Head of caudate nucleus (tissue), 42 donors: ENCODE data around the gene C11orf97.

Experiments used
- DNase-seq, 42 donors: peaks; one replicate each; pipeline versions ENCODE4 v3.0.0 to v3.0.0-alpha.2; 2020 to 2021; ENCODE audit warnings: mixed read lengths in 7 of 42
- intact Hi-C: fragments of 100-400 bp; cut with DNase I; formaldehyde crosslinking; loops from one replicate; pipeline ENCODE4 v1.15.0; 2022

Gene C11orf97

DNA sequence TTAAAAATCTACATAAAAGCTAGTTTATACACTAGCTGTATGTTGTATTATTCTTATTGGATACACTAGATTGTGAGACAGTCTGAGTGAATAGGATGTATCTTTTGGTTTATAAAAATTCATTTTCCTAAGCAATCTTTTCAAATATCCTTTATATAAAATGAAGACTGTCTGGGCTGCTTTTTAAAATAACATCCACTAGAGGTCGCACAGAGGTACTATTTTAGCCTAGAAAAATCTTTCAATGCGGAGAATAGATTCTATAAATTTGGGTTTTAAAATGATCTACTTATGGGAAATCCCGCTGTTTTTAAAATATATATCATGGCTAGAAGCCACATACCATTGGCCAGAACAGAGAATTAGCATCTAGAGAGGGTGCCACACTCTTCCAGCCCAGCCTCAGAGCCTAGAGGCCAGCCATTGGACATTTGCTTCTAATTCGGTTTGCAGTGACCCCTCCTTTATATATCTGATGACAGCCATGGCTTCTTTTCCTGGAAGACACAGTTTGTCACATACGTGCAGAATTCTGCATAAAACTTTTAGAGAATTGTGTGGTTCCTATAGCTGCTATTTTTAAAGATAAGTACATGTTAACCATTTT is 7.3 kb downstream of the C11orf97 start:
- intact Hi-C loops, result loop anchor here (5.0 kb wide), 1 partner anchor 83 kb away; no protein-coding TSS in a partner anchor
- DNase-seq, result peak in 5 of 42 donors; percentile 18 to 66 (median 30)

DNA sequence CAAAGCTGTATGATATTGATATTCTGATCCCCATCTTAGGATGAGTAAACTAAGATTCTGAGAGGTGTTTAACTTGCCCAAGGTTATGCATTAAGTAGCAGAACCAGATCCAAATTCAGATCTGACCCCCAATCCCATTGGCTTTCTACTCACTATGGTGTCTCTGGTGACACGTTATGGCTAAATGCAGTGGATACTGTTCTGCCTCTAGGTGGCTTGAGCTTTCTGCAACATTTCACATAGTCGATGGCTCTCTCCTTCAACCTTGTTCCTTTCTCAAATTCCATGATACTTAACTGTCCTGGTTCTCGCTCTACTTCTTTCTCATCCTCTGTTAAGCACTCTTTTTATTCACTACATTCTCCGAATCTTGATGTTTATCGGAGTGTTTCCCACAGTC is 9.4 kb downstream of the C11orf97 start:
- no peak for DNase-seq
- intact Hi-C loops, result no loop called here

DNA sequence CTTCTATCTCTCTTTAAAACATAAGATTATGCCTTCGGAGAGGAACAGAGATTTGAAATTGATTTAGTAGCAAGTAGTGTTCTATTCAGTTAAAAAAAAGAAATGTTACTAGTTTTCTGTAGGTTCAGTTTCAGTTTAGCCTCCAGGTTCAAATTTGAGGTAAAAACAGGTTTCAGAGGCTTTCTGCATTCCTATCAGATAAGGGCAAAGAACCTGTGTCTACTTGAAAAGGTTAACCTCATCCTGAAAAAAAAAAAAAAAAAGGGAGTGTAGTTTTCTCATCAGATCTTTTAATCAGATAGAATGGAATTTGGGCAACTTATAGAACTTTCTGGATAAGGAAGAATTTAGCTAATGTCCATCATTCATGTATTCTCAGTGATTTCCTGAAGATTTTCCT is 12.1 kb downstream of the C11orf97 start:
- intact Hi-C loops, result no loop called here
- DNase-seq, result no peak

DNA sequence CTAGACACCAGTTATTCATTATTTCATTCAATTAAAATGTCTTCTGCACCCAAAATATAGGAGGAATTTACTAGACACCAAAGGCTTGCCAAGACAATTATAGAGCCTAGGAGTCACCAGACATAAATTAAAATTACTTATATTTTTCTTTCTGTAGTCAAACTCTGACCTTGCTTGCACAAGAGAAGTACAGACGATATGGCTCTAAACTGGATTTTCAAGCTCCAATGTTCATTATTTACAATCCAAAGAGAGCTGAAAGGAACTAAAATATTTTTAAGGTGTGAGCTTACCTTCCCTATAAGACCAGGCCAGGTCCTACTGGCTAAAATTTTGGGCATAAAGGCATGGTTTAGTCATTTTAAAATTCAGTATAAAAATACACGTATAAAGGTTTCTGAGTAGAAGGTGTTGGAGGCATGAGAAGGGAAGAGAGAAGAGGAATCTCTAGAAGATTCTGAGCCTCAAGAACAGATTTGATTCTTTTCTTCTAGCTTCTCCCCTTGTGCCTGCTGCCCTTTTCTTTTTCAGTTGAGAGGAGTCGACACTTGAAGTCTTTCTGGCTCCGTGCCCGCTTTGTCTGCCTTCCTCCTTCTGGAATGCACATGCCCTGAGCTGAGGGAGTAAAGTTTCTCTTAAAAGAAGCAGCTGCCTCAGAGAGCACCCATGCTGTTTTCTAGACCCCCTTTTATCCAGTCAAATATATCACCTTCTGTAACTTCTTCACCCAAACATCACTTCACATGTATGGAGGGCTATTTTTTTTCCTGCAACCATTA is 13.5 kb downstream of the C11orf97 start:
- DNase-seq, result peak in 29 of 42 donors; percentile 23 to 71 (median 47)
- intact Hi-C loops, result no loop called here

DNA sequence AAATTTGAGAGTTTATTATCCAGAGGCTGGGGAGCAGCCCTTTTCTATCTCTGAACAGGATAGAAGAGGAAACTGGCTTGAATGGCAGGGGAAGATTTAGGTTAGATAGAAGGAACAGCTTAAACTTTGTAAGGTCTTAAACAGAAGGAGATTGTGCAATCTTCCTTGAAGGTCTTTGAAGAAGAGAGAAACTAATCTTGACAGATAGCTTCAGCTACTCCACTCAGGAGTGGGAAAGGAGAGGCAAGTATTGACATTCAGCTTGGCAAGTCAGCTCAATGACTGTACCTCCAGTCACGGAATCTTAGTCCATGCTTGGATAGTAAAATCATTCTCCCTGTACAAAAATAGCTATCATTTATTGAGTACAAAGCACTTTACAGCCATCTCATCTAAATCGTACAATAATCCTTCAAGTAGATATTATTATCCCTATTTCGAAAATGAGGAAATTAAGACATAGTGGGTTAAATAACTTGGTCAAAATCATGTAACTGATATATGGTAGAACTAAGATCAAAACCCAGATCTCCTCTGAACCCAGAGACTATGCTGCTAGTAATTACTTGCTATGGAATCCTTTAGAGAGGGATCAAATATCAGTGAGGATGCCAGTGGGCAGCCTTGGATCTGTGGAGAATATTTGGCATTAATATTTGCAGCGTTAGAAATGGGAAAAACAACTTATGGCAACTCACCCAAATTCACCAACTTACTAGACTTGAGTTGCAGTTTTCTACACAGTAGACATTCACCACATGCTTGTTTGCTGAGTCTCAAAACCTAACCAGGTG is 14.6 kb downstream of the C11orf97 start:
- intact Hi-C loops, result no loop called here
- DNase-seq, result no peak

DNA sequence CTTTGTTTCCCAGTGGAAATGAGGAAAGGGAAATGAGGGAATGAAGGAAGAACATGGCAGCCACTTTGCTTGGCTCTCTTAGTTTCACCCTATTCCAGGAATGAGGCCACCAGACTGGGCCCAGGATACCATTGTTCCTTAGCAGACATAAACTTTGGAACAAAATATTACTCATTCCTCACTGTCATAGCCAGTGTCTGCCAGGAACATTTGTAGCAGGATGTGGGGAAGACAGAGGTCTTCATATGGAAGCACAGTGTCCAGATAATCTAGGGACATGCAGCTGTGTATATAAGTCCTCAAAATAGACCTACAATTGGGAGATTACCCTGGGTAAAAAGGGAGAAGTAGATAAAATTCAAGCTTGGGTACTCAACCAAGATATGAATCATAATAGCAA is 16.3 kb downstream of the C11orf97 start:
- intact Hi-C loops, result no loop called here
- no peak for DNase-seq

DNA sequence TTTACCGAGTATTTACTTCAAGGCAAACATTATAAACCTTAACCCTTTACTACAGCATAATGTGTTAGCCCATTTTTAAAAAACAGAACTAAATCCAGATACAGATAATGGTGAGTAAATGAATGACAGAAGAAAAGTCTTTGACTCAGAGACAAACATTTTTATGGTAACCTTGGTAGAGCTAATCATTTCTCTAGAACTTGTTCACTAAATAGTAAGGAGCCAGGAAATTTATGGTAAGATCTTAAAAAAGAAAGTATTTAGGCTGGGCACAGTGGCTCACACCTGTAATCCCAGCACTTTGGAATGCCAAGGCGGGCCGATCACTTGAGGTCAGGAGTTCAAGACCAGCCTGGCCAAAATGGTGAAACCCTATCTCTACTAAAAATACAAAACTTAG is 19.9 kb downstream of the C11orf97 start:
- intact Hi-C loops, result no loop called here
- DNase-seq, result no peak

DNA sequence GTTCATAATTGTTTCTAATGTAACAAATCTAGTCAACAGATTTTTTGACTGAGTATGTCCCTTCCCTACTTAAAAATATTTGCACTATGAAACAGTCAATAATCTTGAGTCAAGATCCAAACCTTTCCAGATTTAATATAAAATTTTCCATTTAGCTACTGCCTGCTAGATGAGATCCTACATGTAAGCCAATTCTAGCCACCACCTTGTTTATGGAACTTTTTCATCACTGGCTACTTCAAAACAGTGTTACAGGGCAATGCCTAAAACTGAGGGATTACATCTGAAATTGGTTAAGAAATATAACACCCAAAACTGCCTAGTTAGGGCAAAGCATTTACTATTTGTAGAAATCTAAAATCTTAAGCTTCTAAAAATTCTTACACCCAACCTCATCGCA is 20.9 kb downstream of the C11orf97 start:
- no peak for DNase-seq
- intact Hi-C loops, result no loop called here

DNA sequence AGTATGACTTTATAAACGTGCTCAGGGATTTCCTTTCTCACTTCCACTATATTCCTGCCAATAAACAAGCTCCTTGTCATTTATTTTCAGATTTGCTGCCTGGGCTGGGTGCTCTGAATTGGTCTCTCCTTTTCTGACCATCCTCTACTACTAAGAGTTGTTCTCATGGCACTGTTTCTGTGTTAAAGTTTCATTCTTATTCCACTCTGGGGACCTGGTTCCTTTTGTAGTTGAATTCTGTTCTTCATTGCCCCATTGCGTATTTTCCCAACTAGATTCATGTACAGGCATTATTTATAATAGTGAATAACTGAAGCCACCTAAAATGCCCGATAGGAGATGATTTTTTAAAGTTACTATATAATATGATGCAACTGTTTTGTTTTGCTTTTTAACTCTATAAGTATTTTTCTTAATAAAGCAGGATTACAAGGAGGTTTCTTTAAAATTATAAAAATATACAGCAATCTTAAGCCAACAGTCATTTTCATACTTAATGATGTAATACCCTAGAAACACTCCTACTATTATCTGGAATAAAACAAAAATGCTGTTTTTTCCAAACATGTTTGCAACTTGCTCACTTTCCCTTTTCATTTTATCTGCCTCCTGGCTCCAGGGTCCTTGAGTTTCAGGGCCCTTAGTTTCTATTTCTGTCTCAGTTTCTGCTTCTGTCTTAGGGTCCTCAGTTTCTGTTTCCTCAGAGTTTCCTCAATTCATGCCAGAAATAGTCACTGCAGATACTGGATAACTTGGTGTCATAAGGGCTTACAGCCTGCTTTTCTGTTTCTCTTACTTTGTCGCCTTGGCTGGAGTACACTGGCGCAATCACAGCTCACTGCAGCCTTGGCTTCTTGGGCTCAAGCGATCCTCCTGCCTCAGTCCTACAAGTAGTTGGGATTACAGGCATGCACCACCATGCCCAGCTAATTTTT is 21.7 kb downstream of the C11orf97 start:
- no peak for DNase-seq
- intact Hi-C loops, result no loop called here

DNA sequence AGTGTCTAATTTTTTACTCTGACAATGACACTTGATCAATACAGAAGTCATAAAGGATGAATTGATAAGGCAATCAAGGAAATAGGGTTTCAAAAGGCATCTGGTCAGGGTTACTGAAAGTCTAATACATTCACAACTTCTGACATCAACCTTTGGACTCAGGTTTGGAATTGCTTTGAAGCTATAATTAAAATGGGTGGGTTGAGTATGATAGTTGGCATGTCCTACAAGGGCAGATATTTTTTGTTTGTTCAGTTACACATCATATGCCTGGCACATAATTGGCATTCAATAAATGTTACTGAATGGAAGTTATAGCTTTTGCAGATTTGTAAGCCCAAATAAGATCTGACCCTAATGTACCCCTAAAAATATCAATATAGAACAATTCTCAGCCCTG is 24.1 kb downstream of the C11orf97 start:
- intact Hi-C loops, result no loop called here

DNA sequence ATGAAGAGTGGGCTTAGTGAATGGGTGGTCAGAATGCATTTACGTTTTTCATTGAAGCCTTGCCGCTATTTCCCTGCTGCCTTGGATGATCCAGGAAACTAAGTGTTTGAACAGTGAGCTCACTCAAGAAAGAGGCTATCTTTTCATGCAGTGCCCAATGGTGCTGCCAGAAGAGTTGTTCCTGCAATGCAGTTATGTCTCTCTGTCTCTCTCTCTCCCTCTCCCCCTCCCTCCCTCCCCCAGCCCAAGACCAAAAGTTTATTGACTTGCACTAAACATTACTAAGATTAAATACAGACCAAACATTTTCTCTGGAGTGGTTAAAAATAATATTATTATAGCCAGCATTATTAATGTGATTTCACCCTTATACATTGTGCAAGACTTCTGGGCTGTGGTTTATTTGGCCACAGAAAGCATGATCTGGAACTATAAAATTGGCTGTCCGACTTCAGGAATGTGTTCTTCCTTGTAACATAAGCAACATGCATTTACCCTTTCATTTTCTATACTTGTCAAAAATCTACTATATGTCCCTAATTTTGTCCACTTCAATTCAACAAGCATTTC is 24.9 kb downstream of the C11orf97 start:
- intact Hi-C loops, result no loop called here
- no peak for DNase-seq

More for the DNA sequence above, 24.1 kb downstream of the C11orf97 start:
- no peak for DNase-seq

DNA sequence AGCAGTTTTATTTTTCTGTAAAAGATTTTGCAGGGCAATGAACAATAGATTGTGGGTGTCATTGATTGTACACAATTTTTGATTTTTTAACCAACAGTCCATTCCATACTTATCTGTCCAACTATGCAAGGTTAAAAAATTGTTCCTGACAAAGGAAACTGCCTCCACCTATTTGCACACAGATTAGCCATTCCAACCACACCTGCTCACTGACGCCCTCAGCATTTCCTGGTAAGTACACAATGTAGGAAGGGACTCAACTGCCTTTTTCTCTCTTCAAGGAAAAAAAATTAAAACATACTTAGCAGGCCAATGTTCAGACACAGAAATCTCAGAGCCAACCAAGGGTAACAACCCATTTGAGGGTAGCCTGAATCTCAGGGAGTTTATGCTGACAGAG is 27.2 kb downstream of the C11orf97 start:
- DNase-seq, result no peak
- intact Hi-C loops, result no loop called here

DNA sequence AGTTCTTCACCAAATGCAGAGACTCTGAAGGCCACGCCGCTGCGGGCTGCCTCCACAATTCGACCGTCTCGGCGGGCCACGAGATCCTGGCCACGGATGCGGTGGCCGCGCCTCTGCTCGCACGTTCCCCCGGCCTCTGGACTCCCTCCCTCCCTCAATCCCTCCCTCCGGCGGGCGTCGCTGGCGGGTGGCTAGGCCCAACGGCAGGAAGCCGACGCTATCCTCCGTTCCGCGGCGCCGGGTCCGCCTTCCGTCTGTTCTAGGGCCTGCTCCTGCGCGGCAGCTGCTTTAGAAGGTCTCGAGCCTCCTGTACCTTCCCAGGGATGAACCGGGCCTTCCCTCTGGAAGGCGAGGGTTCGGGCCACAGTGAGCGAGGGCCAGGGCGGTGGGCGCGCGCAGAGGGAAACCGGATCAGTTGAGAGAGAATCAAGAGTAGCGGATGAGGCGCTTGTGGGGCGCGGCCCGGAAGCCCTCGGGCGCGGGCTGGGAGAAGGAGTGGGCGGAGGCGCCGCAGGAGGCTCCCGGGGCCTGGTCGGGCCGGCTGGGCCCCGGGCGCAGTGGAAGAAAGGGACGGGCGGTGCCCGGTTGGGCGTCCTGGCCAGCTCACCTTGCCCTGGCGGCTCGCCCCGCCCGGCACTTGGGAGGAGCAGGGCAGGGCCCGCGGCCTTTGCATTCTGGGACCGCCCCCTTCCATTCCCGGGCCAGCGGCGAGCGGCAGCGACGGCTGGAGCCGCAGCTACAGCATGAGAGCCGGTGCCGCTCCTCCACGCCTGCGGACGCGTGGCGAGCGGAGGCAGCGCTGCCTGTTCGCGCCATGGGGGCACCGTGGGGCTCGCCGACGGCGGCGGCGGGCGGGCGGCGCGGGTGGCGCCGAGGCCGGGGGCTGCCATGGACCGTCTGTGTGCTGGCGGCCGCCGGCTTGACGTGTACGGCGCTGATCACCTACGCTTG is 31.7 kb downstream of the C11orf97 start, which contains the start of gene FUT4:
Gene FUT4, plus strand, starts transcription at position 227 of the 951 bp plus-strand sequence. Its CDS starts 213 bp downstream, at position 440.
- intact Hi-C loops, result no loop called here
- peak; percentile 35 to 90 (median 82) for DNase-seq

DNA sequence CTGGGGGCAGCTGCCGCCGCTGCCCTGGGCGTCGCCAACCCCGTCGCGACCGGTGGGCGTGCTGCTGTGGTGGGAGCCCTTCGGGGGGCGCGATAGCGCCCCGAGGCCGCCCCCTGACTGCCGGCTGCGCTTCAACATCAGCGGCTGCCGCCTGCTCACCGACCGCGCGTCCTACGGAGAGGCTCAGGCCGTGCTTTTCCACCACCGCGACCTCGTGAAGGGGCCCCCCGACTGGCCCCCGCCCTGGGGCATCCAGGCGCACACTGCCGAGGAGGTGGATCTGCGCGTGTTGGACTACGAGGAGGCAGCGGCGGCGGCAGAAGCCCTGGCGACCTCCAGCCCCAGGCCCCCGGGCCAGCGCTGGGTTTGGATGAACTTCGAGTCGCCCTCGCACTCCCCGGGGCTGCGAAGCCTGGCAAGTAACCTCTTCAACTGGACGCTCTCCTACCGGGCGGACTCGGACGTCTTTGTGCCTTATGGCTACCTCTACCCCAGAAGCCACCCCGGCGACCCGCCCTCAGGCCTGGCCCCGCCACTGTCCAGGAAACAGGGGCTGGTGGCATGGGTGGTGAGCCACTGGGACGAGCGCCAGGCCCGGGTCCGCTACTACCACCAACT is 32.5 kb downstream of the C11orf97 start:
- intact Hi-C loops, result no loop called here
- DNase-seq, result peak in 8 of 42 donors; percentile 11 to 48 (median 25)

DNA sequence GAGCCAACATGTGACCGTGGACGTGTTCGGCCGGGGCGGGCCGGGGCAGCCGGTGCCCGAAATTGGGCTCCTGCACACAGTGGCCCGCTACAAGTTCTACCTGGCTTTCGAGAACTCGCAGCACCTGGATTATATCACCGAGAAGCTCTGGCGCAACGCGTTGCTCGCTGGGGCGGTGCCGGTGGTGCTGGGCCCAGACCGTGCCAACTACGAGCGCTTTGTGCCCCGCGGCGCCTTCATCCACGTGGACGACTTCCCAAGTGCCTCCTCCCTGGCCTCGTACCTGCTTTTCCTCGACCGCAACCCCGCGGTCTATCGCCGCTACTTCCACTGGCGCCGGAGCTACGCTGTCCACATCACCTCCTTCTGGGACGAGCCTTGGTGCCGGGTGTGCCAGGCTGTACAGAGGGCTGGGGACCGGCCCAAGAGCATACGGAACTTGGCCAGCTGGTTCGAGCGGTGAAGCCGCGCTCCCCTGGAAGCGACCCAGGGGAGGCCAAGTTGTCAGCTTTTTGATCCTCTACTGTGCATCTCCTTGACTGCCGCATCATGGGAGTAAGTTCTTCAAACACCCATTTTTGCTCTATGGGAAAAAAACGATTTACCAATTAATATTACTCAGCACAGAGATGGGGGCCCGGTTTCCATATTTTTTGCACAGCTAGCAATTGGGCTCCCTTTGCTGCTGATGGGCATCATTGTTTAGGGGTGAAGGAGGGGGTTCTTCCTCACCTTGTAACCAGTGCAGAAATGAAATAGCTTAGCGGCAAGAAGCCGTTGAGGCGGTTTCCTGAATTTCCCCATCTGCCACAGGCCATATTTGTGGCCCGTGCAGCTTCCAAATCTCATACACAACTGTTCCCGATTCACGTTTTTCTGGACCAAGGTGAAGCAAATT is 33.3 kb downstream of the C11orf97 start:
- DNase-seq, result peak in 1 of 42 donors; percentile 7
- intact Hi-C loops, result no loop called here

DNA sequence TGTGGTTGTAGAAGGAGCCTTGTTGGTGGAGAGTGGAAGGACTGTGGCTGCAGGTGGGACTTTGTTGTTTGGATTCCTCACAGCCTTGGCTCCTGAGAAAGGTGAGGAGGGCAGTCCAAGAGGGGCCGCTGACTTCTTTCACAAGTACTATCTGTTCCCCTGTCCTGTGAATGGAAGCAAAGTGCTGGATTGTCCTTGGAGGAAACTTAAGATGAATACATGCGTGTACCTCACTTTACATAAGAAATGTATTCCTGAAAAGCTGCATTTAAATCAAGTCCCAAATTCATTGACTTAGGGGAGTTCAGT is 33.9 kb downstream of the C11orf97 start:
- intact Hi-C loops, result no loop called here

More for the DNA sequence above, 33.9 kb downstream of the C11orf97 start:
- no peak for DNase-seq
